Stimulated activated naive CD8-positive, alpha-beta T cell treated with anti-CD3 and anti-CD28 coated beads, Interleukin-15, amount 100 ng/mL, for 72 hours (primary cell): ENCODE results near the gene TRAF3.
"Not testable (repeated sequence)": the region's sequence is repeated elsewhere in the genome, so short reads cannot be mapped to it uniquely, and the experiment has no call there.

Source experiments
- ATAC-seq: fragments of 150-1000 bp; cut with Tn5 transposase; 2 replicates; pipeline ENCODE4 v1.10.0; 2021; ENCODE audit warnings: mild to moderate bottlenecking, moderate library complexity
- DNase-seq, 2 donors: peaks; one replicate each; pipeline ENCODE4 v3.0.0; 2021 to 2022
- H3K27ac Mint-ChIP-seq, 2 donors: one replicate each; pipeline ENCODE4 v1.8.0; 2022; ENCODE audit warnings: mild to moderate bottlenecking in 2 of 2, mixed read lengths in 2 of 2, moderate library complexity in 2 of 2
- H3K27me3 Mint-ChIP-seq: one replicate; pipeline ENCODE4 v1.8.0; 2022; ENCODE audit warnings: mixed read lengths
- H3K4me1 Mint-ChIP-seq: one replicate; pipeline ENCODE4 v1.8.0; 2022; ENCODE audit warnings: mild to moderate bottlenecking, mixed read lengths
- H3K4me3 Mint-ChIP-seq, 2 donors: one replicate each; pipeline ENCODE4 v1.8.0; 2022; ENCODE audit warnings: mild to moderate bottlenecking in 2 of 2, mixed read lengths in 2 of 2, moderate library complexity in 1 of 2
- H3K9me3 Mint-ChIP-seq, 2 donors: one replicate each; pipeline ENCODE4 v1.8.0; 2022; ENCODE audit warnings: mixed read lengths in 2 of 2

The TRAF3 gene

GRCh38 chr14:102868956-102869547, 91.8 kb downstream of the TRAF3 start:
- peaks cover 33% of the 10 kb centered on the region for H3K4me1 Mint-ChIP-seq
- no peaks in the 10 kb centered on the region for H3K9me3 Mint-ChIP-seq
- no peak overlapping the region for H3K4me3 Mint-ChIP-seq
- peak overlapping the region in 1 of 2 donors; percentile 42 for H3K27ac Mint-ChIP-seq
- no peak for ATAC-seq
- no peak for DNase-seq
- no peaks in the 10 kb centered on the region for H3K27me3 Mint-ChIP-seq

- no peak for DNase-seq
- Mint-ChIP-seq H3K4me1 (peaks cover 33% of the 10 kb centered on the region), H3K27ac (peak overlapping the region in 1 of 2 donors; percentile 61), H3K27me3 (no peaks in the 10 kb centered on the region), H3K4me3 (no peak overlapping the region), H3K9me3 (no peaks in the 10 kb centered on the region)
- ATAC-seq = no peak
These were observed 93.0 kb downstream of the TRAF3 start for GRCh38 chr14:102870246-102870645.

GRCh38 chr14:102870994-102871831, 94.0 kb downstream of the TRAF3 start:
- H3K9me3 Mint-ChIP-seq = no peaks in the 10 kb centered on the region
- no peaks in the 10 kb centered on the region for H3K27me3 Mint-ChIP-seq
- ATAC-seq (peak; percentile 58), DNase-seq (no peak)
- peak overlapping the region in 1 of 2 donors; percentile 7 for H3K4me3 Mint-ChIP-seq
- peak overlapping the region; percentile 90 to 92 for H3K27ac Mint-ChIP-seq
- H3K4me1 Mint-ChIP-seq = peaks cover 33% of the 10 kb centered on the region

GRCh38 chr14:102872020-102872419, 94.8 kb downstream of the TRAF3 start:
- Mint-ChIP-seq H3K27ac (no peak overlapping the region), H3K4me3 (no peak overlapping the region), H3K9me3 (no peaks in the 10 kb centered on the region), H3K27me3 (no peaks in the 10 kb centered on the region), H3K4me1 (peaks cover 27% of the 10 kb centered on the region)
- no peak for ATAC-seq
- DNase-seq = no peak

GRCh38 chr14:102873131-102873530, 95.9 kb downstream of the TRAF3 start:
- DNase-seq = no peak
- no peak overlapping the region for H3K4me3 Mint-ChIP-seq
- no peaks in the 10 kb centered on the region for H3K9me3 Mint-ChIP-seq
- ATAC-seq = no peak
- H3K4me1 Mint-ChIP-seq = peaks cover 27% of the 10 kb centered on the region
- H3K27me3 Mint-ChIP-seq = no peaks in the 10 kb centered on the region
- peak overlapping the region in 1 of 2 donors; percentile 87 for H3K27ac Mint-ChIP-seq

GRCh38 chr14:102873546-102874061, 96.4 kb downstream of the TRAF3 start:
- Mint-ChIP-seq H3K4me3 (no peak overlapping the region), H3K27me3 (no peaks in the 10 kb centered on the region), H3K4me1 (peaks cover 27% of the 10 kb centered on the region), H3K9me3 (no peaks in the 10 kb centered on the region), H3K27ac (peak overlapping the region in 1 of 2 donors; percentile 87)
- ATAC-seq (no peak), DNase-seq (no peak)

GRCh38 chr14:102875652-102876051, 98.4 kb downstream of the TRAF3 start:
- H3K27ac Mint-ChIP-seq = no peak overlapping the region
- no peak for ATAC-seq
- H3K27me3 Mint-ChIP-seq = no peaks in the 10 kb centered on the region
- no peak for DNase-seq
- no peaks in the 10 kb centered on the region for H3K9me3 Mint-ChIP-seq
- no peak overlapping the region for H3K4me3 Mint-ChIP-seq
- peaks cover 18% of the 10 kb centered on the region for H3K4me1 Mint-ChIP-seq

- H3K27ac Mint-ChIP-seq, ATAC-seq, H3K4me3 Mint-ChIP-seq, H3K9me3 Mint-ChIP-seq, DNase-seq, H3K27me3 Mint-ChIP-seq, H3K4me1 Mint-ChIP-seq: not testable (repeated sequence)
These were observed 100.3 kb downstream of the TRAF3 start for GRCh38 chr14:102877511-102877910.

- H3K9me3 Mint-ChIP-seq = no peaks in the 10 kb centered on the region
- peak overlapping the region in 1 of 2 donors; percentile 37 for H3K27ac Mint-ChIP-seq
- peak; percentile 24 for ATAC-seq
- H3K27me3 Mint-ChIP-seq = no peaks in the 10 kb centered on the region
- no peaks in the 10 kb centered on the region for H3K4me1 Mint-ChIP-seq
- no peak overlapping the region for H3K4me3 Mint-ChIP-seq
- no peak for DNase-seq
These were observed 101.1 kb downstream of the TRAF3 start for GRCh38 chr14:102878174-102878969.

- Mint-ChIP-seq H3K9me3 (no peaks in the 10 kb centered on the region), H3K27me3 (no peaks in the 10 kb centered on the region), H3K4me3 (no peak overlapping the region), H3K4me1 (no peaks in the 10 kb centered on the region), H3K27ac (peak overlapping the region in 1 of 2 donors; percentile 37)
- no peak for DNase-seq
- no peak for ATAC-seq
These were observed 101.8 kb downstream of the TRAF3 start for GRCh38 chr14:102878970-102879460.

- H3K27me3 Mint-ChIP-seq = no peaks in the 10 kb centered on the region
- H3K4me1 Mint-ChIP-seq = no peaks in the 10 kb centered on the region
- DNase-seq = no peak
- no peak for ATAC-seq
- H3K4me3 Mint-ChIP-seq = no peak overlapping the region
- no peaks in the 10 kb centered on the region for H3K9me3 Mint-ChIP-seq
- H3K27ac Mint-ChIP-seq = peak overlapping the region; percentile 22 to 23
These were observed 105.1 kb downstream of the TRAF3 start for GRCh38 chr14:102882226-102882906.

GRCh38 chr14:102883089-102883541, 105.9 kb downstream of the TRAF3 start:
- H3K9me3 Mint-ChIP-seq = no peaks in the 10 kb centered on the region
- no peak overlapping the region for H3K4me3 Mint-ChIP-seq
- DNase-seq (no peak), ATAC-seq (peak; percentile 90)
- peak overlapping the region; percentile 78 to 87 for H3K27ac Mint-ChIP-seq
- H3K4me1 Mint-ChIP-seq = no peaks in the 10 kb centered on the region
- no peaks in the 10 kb centered on the region for H3K27me3 Mint-ChIP-seq

- Mint-ChIP-seq H3K9me3 (no peaks in the 10 kb centered on the region), H3K4me1 (no peaks in the 10 kb centered on the region), H3K27ac (peak overlapping the region in 1 of 2 donors; percentile 54), H3K4me3 (no peak overlapping the region), H3K27me3 (no peaks in the 10 kb centered on the region)
- no peak for ATAC-seq
- no peak for DNase-seq
These were observed 106.3 kb downstream of the TRAF3 start for GRCh38 chr14:102883554-102883953.

- H3K4me3 Mint-ChIP-seq = no peak overlapping the region
These were observed 108.6 kb downstream of the TRAF3 start for GRCh38 chr14:102885737-102886447.

More at GRCh38 chr14:102885737-102886447, 108.6 kb downstream of the TRAF3 start:
- Mint-ChIP-seq H3K4me1 (no peaks in the 10 kb centered on the region), H3K27me3 (no peaks in the 10 kb centered on the region), H3K9me3 (no peaks in the 10 kb centered on the region), H3K27ac (peak overlapping the region in 1 of 2 donors; percentile 59)
- ATAC-seq (no peak), DNase-seq (no peak)
